Measurements from ENCODE around the gene DCBLD2. TPM values are rescaled to one million over a fixed set of nuclear protein-coding genes. Genes with fewer than 3 reads are reported as not detected.

The DCBLD2 gene
- 29.2 and 51.2 TPM in 2 replicates for total RNA-seq (ENCODE audit: low replicate concordance)
- long read RNA-seq, full-length matches to known transcripts, result 1 of 17 reads
- long read RNA-seq, partial matches to known transcripts, result 0 of 17 reads
- long read RNA-seq, other reads (novel, unspliced or antisense), result 16 of 17 reads

- no peak for TF ChIP-seq CTCF (conservative IDR thresholded peaks at IDR 0.05)
- Mint-ChIP-seq H3K4me1 (ENCODE audit: unreplicated experiment) (peaks cover 5% of the 10 kb centered on the region), H3K36me3 (peaks cover 5% of the 10 kb centered on the region), H3K4me3 (peak within 1 kb of the TSS; percentile 93), H3K27ac (peak within 1 kb of the TSS; percentile 83), H3K27me3 (no peaks in the 10 kb centered on the region), H3K9me3 (no peaks in the 10 kb centered on the region)
- peak; percentile 96 for DNase-seq (ENCODE audit: extremely low spot score, unreplicated experiment)
Measured at GRCh38 chr3:98901392-98902350, at the start of gene DCBLD2. Gene DCBLD2, minus strand, starts transcription at chr3:98901695. Its CDS starts 369 bp downstream, at chr3:98901326.

- no peak for DNase-seq (ENCODE audit: extremely low spot score, unreplicated experiment)
- TF ChIP-seq CTCF (conservative IDR thresholded peaks at IDR 0.05), result no peak
- peaks cover 3% of the 10 kb centered on the region for H3K27me3 Mint-ChIP-seq
- H3K4me3 Mint-ChIP-seq, result no peak overlapping the region
- H3K9me3 Mint-ChIP-seq, result no peaks in the 10 kb centered on the region
- no peak overlapping the region for H3K27ac Mint-ChIP-seq
- H3K36me3 Mint-ChIP-seq, result no peaks in the 10 kb centered on the region
- no peaks in the 10 kb centered on the region for H3K4me1 Mint-ChIP-seq (ENCODE audit: unreplicated experiment)
Measured at GRCh38 chr3:98945666-98946065, 44.2 kb upstream of the DCBLD2 start.

GRCh38 chr3:98945101-98945524 lies 43.6 kb upstream of the DCBLD2 start:
- H3K36me3 Mint-ChIP-seq, result no peaks in the 10 kb centered on the region
- no peaks in the 10 kb centered on the region for H3K9me3 Mint-ChIP-seq
- H3K27ac Mint-ChIP-seq, result no peak overlapping the region
- DNase-seq (ENCODE audit: extremely low spot score, unreplicated experiment), result no peak
- peaks cover 3% of the 10 kb centered on the region for H3K27me3 Mint-ChIP-seq
- no peak overlapping the region for H3K4me3 Mint-ChIP-seq
- H3K4me1 Mint-ChIP-seq (ENCODE audit: unreplicated experiment), result no peaks in the 10 kb centered on the region
- no peak for TF ChIP-seq CTCF (conservative IDR thresholded peaks at IDR 0.05)

GRCh38 chr3:98930413-98930812 lies 28.9 kb upstream of the DCBLD2 start:
- Mint-ChIP-seq H3K36me3 (no peaks in the 10 kb centered on the region), H3K4me3 (no peak overlapping the region), H3K27ac (no peak overlapping the region), H3K27me3 (peaks cover 7% of the 10 kb centered on the region), H3K4me1 (ENCODE audit: unreplicated experiment) (no peaks in the 10 kb centered on the region), H3K9me3 (peaks cover 12% of the 10 kb centered on the region)
- DNase-seq (ENCODE audit: extremely low spot score, unreplicated experiment), result no peak
- no peak for TF ChIP-seq CTCF (conservative IDR thresholded peaks at IDR 0.05)

- DNase-seq (ENCODE audit: extremely low spot score, unreplicated experiment), result no peak
- no peak for TF ChIP-seq CTCF (conservative IDR thresholded peaks at IDR 0.05)
- no peak overlapping the region for H3K4me3 Mint-ChIP-seq
- H3K27me3 Mint-ChIP-seq, result no peaks in the 10 kb centered on the region
- H3K4me1 Mint-ChIP-seq (ENCODE audit: unreplicated experiment), result no peaks in the 10 kb centered on the region
- H3K36me3 Mint-ChIP-seq, result no peaks in the 10 kb centered on the region
- no peaks in the 10 kb centered on the region for H3K9me3 Mint-ChIP-seq
- no peak overlapping the region for H3K27ac Mint-ChIP-seq
Measured at GRCh38 chr3:98921957-98922356, 20.5 kb upstream of the DCBLD2 start.

All from type B pancreatic cell (in vitro differentiated cells).